Inflammatory macrophage treated with lipopolysaccharide for 4 hours (primary cell): ENCODE data around the gene IL4R.
A peak's percentile ranks its signal among the peaks of the same experiment; 100 is the strongest.
"Not testable (repeated sequence)": the region's sequence is repeated elsewhere in the genome, so short reads cannot be mapped to it uniquely, and the experiment has no call there.

ENCODE experiments used
- DNase-seq: peaks from one replicate; pipeline ENCODE4 v3.0.0-alpha.2; 2020

Gene IL4R

GRCh38 chr16:27313422-27314160 is at the start of gene IL4R:
Gene IL4R (plus strand): TSS chr16:27313974. CDS start chr16:27340204, 26,230 bp downstream.
- DNase-seq: peak; percentile 93

- DNase-seq: peak; percentile 58
Measured at GRCh38 chr16:27264151-27264550, 49.6 kb upstream of the IL4R start.

DNA sequence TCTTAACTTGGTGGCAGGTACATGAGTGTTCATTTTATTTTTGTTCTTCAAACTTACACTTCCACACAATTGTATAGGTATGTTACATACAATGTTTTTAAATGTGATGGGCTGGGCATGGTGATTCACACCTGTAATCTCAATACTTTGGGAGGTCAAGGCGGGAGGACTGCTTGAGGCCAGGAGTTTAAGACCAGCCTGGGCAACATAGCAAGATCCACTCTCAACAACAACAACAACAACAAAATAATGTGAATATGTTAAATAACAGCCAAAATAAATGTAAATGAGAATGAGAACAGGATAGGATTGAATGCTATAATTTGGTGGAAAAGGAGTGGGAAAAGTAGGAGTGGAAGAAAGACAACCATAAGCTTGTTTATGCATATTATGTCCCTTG is 47.8 kb upstream of the IL4R start:
- no peak for DNase-seq

GRCh38 chr16:27267037-27267677 is 46.6 kb upstream of the IL4R start:
- peak; percentile 59 for DNase-seq

- peak; percentile 98 for DNase-seq
Measured at GRCh38 chr16:27268376-27269299, 45.1 kb upstream of the IL4R start, which contains the start of gene NSMCE1. Gene NSMCE1 (minus strand): TSS chr16:27268772. CDS start chr16:27257570, 11,202 bp downstream.

- no peak for DNase-seq
Measured at GRCh38 chr16:27269300-27270150, 44.2 kb upstream of the IL4R start.

- DNase-seq: no peak
Measured at GRCh38 chr16:27270349-27270748, 43.4 kb upstream of the IL4R start.

DNA sequence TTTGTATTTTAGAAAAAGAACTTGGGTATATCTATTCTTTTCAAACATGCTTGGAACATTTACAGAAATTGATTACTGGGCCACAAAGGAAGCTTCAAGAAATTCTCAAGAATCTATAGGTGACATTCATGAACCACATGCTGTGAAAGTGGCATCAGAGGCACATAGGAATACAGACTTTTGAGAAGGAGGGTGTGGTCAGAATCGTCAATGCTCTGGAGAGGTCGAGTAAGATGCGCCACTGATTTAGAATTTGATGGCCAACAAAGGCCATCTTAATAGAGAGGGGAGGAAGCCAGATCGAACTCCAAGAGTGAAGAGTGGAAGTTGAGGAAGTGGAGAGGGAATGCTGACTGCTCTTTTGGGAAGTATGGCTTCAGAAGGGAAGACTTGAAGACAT is 41.7 kb upstream of the IL4R start:
- DNase-seq: no peak

DNA sequence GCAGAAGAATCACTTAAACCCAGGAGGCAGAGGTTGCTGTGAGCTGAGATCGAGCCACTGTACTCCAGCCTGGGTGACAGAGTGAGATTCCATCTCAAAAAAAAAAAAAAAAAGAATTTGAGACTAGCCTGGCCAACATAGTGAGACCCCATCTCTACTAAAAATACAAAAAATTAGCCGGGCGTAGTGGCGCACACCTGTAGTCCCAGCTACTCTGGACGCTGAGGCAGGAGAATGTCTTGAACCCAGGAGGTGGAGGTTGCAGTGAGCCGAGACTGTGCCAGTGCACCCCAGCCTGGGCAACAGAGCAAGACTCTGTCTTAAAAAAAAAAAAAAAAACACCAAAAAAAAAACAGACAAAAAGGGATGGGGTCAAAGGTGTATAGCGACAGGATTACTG is 41.1 kb upstream of the IL4R start:
- DNase-seq: not testable (repeated sequence)

- DNase-seq: no peak
Measured at GRCh38 chr16:27273330-27273669, 40.5 kb upstream of the IL4R start.

DNA sequence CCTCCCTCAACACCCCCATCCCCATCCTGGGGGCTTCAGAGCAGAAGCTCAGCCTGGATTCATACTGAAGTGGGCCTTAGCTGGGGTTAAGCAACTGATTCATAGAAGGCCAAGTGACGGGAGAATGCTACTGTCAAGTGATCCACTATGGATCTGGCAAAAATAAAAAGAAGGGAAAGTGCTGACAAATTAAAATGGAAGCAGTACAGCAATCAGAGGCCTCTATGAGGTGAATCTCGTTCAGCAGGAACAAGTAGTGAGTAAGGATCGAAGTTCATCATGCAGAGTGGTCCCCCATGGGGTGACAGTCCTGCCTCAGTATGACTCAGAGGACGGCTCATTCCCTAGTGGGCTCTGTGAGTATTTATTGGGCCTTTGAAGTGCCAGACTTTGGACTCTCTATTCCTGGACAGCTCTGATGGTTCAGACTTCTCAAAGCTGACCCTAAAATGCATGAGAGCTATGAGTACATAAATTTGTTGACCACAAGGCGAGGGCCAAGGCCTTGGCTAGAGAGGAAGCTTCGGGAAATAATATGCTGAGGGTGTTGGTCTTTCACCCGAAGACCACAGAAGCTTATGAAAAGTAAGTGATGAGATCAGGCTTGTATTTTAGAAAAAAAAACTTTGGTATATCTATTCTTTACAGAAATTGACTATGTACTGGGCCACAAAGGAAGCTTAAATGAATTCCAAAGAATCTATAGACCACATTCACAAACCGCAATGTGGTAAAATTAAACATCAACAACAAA is 39.9 kb upstream of the IL4R start:
- no peak for DNase-seq

DNA sequence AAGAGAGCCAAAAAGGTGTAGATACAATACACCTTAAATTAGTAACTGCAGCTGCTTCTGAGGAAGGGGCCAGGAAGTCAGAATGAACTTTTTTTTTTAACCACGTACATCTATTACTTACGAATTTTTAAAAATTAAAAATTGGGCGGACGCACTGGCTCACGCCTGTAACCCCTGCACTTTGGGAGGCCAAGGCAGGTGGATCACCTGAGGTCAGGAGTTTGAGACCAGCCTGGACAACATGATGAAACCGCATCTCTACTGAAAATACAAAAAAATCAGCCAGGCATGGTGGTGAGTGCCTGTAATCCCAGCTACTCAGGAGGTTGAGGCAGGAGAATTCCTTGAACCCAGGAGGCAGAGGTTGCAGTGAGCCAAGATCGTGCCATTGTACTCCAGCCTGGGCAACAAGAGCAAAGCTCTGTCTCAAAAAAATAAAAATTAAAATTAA is 39.3 kb upstream of the IL4R start:
- DNase-seq: not testable (repeated sequence)

- DNase-seq: peak; percentile 34
Measured at GRCh38 chr16:27275394-27275793, 38.4 kb upstream of the IL4R start.

- DNase-seq: no peak
Measured at GRCh38 chr16:27281243-27281642, 32.5 kb upstream of the IL4R start.

- no peak for DNase-seq
Measured at GRCh38 chr16:27284865-27285675, 28.7 kb upstream of the IL4R start.

GRCh38 chr16:27285676-27286196 is 28.0 kb upstream of the IL4R start:
- peak; percentile 82 for DNase-seq

DNA sequence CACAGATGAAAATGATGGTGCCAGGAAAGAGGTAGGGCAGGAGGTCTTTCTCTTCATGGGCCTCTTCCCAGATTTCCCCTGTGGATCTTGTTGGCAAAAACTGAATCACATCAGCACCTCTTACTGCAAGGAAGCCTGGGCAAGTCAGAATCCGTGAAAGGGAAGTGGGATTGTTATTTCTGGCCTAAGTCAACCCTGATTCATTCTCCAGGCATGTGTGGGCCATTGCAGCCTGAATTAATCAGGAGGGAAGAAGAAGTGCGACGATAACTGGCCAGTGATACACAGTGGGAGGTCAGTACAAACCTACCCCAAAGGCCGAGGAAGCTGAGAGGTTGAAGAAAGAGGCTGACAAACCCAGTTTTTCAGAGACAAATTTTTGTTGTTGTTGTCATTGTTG is 27.3 kb upstream of the IL4R start:
- peak; percentile 90 for DNase-seq

- DNase-seq: no peak
Measured at GRCh38 chr16:27287051-27287811, 26.5 kb upstream of the IL4R start.

- peak; percentile 91 for DNase-seq
Measured at GRCh38 chr16:27287887-27288286, 25.9 kb upstream of the IL4R start.

DNA sequence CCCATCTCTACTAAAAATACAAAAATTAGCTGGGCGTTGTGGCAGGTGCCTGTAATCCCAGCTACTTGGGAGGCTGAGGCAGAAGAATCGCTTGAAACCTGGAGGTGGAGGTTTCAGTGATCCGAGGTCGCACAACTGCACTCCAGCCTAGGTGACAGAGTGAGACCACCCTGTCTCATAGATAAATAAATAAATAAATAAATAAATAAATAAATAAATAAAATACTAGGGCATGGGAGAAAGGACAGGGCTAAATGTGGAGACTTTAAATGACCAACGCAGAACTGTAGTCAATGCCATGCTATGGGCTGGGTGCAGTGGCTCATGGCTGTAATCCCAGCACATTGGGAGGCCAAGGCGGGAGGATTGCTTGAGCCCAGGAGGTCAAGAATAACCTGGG is 25.5 kb upstream of the IL4R start:
- DNase-seq: not testable (repeated sequence)
